ENCODE results near the gene ERF.

GRCh38 chr19:42200116-42200715 lies 54.7 kb downstream of the ERF start:
- TF ChIP-seq POLR2A (IDR thresholded peaks at IDR 0.05; ENCODE audit: low read length): no peak
- no peak for TF ChIP-seq GATA1 (IDR thresholded peaks at IDR 0.05; ENCODE audit: low read depth, low read length)

Measured in erythroblast (primary cell).